ENCODE results near the gene DAB2IP.

- TF ChIP-seq, protein P1, sequence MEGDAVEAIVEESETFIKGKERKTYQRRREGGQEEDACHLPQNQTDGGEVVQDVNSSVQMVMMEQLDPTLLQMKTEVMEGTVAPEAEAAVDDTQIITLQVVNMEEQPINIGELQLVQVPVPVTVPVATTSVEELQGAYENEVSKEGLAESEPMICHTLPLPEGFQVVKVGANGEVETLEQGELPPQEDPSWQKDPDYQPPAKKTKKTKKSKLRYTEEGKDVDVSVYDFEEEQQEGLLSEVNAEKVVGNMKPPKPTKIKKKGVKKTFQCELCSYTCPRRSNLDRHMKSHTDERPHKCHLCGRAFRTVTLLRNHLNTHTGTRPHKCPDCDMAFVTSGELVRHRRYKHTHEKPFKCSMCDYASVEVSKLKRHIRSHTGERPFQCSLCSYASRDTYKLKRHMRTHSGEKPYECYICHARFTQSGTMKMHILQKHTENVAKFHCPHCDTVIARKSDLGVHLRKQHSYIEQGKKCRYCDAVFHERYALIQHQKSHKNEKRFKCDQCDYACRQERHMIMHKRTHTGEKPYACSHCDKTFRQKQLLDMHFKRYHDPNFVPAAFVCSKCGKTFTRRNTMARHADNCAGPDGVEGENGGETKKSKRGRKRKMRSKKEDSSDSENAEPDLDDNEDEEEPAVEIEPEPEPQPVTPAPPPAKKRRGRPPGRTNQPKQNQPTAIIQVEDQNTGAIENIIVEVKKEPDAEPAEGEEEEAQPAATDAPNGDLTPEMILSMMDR (conservative IDR thresholded peaks at IDR 0.05; ENCODE audit: low read length): no peak
- no peak for TF ChIP-seq EZH2phosphoT487 (IDR thresholded peaks at IDR 0.05; ENCODE audit: borderline replicate concordance)
These were observed 158.1 kb downstream of the DAB2IP start for GRCh38 chr9:121809356-121810050.
